Activated naive CD4-positive, alpha-beta T cell treated with anti-CD3 and anti-CD28 coated beads, Interleukin-2, amount 50 U/mL, for 24 hours (primary cell): ENCODE measurements around the gene NAT9.

Experiments
- H3K27ac Mint-ChIP-seq: one replicate; pipeline ENCODE4 v1.8.0; 2021; ENCODE audit warnings: mild to moderate bottlenecking, mixed read lengths
- H3K27me3 Mint-ChIP-seq: one replicate; pipeline ENCODE4 v1.8.0; 2021; ENCODE audit warnings: mixed read lengths
- H3K36me3 Mint-ChIP-seq: one replicate; pipeline ENCODE4 v1.8.0; 2021; ENCODE audit warnings: mixed read lengths
- H3K4me1 Mint-ChIP-seq: one replicate; pipeline ENCODE4 v1.8.0; 2021; ENCODE audit warnings: mixed read lengths
- H3K4me3 Mint-ChIP-seq: one replicate; pipeline ENCODE4 v1.8.0; 2021; ENCODE audit warnings: mild to moderate bottlenecking, mixed read lengths
- H3K9me3 Mint-ChIP-seq: one replicate; pipeline ENCODE4 v1.8.0; 2021; ENCODE audit warnings: mixed read lengths

NAT9 gene, protein sequence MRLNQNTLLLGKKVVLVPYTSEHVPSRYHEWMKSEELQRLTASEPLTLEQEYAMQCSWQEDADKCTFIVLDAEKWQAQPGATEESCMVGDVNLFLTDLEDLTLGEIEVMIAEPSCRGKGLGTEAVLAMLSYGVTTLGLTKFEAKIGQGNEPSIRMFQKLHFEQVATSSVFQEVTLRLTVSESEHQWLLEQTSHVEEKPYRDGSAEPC

DNA sequence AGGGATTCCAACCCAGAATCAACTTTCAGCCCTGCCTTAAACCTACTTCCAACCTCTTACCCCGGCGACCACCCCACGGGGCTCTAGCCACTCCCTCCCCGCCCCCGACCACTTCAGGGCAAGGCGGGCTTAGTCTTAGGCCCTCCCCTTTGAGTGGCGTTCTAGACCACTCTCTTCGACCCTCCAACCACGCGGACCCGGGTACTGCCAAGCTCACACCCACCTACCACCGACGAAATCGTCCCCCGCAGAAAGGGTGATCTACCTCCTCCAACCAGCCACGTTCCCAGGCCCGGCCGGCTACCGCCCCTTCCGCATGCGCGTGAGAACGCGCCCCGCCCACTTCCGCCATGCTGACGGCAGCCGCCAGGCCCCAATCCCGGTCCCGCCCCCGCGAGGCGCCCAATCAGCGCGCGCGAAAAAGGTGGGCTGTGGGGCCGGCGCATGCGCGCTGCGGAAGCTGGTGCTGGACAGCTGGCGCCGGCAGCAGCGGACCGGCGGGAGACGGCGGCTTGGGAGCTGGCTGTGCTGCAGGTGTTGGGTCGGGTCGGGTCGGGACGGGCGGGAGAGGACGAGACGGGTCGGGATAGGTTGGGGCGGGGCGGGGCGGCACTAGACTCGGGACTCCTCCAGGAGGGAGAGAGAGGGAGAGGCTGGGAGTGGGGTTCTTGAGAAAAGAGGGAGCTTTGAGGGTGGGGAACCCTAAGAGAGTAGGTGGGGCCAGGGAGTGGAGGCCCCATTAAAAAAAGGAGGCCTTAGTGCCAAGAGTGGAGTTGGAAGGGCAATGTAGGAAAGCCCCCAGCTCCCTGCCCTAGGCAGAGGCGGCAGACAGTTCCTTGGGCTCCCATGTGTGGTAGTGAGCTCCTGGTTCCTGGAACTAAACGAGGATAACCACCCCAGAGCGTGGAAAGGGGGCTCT lies at the start of gene NAT9:
NAT9 (minus strand) TSS at position 302 of the 919 bp plus-strand sequence. CDS start 647 bp downstream, outside the sequence.
- Mint-ChIP-seq H3K36me3 (peaks cover 8% of the 10 kb centered on the region), H3K27ac (peak within 1 kb of the TSS; percentile 99), H3K27me3 (no peaks in the 10 kb centered on the region), H3K4me1 (peaks cover 65% of the 10 kb centered on the region), H3K4me3 (peak within 1 kb of the TSS; percentile 99), H3K9me3 (no peaks in the 10 kb centered on the region)

- no peaks in the 10 kb centered on the region for H3K9me3 Mint-ChIP-seq
- H3K27ac Mint-ChIP-seq: no peak overlapping the region
- H3K4me1 Mint-ChIP-seq: no peaks in the 10 kb centered on the region
- peaks cover 6% of the 10 kb centered on the region for H3K36me3 Mint-ChIP-seq
- no peak overlapping the region for H3K4me3 Mint-ChIP-seq
- no peaks in the 10 kb centered on the region for H3K27me3 Mint-ChIP-seq
Observed at GRCh38 chr17:74824961-74825627, 48.9 kb upstream of the NAT9 start.

DNA sequence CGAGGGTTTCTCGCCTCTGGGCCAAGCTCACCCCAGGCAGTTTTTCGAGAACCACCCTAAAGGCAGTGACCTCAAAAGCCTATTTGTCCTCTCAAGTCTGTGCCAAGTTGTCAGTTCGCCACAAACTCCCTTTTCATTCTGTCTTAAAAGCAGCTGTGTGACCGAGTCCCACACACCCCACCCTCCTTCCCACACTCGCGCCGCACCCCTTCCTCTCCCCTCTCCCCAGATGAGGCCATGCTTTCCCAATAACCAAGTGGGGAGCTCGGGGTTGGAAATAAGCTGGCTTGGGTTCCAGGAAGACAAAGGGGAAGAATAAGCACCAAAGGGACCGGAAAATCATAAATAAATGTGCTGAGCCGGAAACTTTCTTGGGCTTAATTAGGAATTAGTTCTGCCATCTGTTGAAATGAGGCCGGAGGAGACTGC lies 46.8 kb upstream of the NAT9 start:
- no peaks in the 10 kb centered on the region for H3K4me1 Mint-ChIP-seq
- peaks cover 9% of the 10 kb centered on the region for H3K36me3 Mint-ChIP-seq
- H3K9me3 Mint-ChIP-seq: no peaks in the 10 kb centered on the region
- H3K4me3 Mint-ChIP-seq: no peak overlapping the region
- no peaks in the 10 kb centered on the region for H3K27me3 Mint-ChIP-seq
- H3K27ac Mint-ChIP-seq: no peak overlapping the region

DNA sequence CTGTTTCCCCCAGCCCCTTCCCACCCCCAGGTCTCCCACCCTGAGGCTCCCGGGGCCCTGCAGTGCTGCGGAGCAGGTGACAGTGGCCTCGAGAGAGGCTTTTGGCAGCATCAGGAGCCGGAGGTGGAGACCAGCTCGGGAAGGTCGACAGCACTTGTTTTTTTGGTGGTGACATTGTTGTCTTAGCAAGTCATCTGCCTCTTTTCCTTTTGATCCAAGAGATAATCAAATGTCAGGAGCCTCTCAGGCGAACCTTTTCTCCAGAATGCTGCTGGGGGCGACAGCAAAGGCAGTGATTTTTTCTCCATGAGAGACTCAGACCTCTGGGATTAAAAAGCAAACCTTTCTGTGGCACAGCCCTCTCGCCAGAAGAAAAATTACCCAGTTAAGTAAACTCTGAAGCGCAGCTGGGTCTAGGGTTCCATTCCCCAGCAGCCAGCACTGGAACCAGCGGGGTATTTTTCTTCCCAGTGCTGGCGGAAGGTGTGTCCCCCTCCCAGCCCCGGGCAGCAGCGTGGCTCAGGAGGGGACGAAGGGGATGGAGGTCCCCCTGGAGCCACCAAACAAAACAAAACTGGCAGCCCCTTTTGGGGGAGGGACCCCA lies 46.3 kb upstream of the NAT9 start:
- peaks cover 9% of the 10 kb centered on the region for H3K36me3 Mint-ChIP-seq

GRCh38 chr17:74821655-74822334 lies 45.6 kb upstream of the NAT9 start:
- Mint-ChIP-seq H3K4me3 (no peak overlapping the region), H3K4me1 (no peaks in the 10 kb centered on the region), H3K27me3 (no peaks in the 10 kb centered on the region), H3K36me3 (peaks cover 9% of the 10 kb centered on the region), H3K27ac (no peak overlapping the region), H3K9me3 (no peaks in the 10 kb centered on the region)

More for the DNA sequence above, 46.3 kb upstream of the NAT9 start:
- H3K27me3 Mint-ChIP-seq: no peaks in the 10 kb centered on the region
- H3K27ac Mint-ChIP-seq: no peak overlapping the region
- H3K4me3 Mint-ChIP-seq: no peak overlapping the region
- H3K4me1 Mint-ChIP-seq: no peaks in the 10 kb centered on the region
- H3K9me3 Mint-ChIP-seq: no peaks in the 10 kb centered on the region

DNA sequence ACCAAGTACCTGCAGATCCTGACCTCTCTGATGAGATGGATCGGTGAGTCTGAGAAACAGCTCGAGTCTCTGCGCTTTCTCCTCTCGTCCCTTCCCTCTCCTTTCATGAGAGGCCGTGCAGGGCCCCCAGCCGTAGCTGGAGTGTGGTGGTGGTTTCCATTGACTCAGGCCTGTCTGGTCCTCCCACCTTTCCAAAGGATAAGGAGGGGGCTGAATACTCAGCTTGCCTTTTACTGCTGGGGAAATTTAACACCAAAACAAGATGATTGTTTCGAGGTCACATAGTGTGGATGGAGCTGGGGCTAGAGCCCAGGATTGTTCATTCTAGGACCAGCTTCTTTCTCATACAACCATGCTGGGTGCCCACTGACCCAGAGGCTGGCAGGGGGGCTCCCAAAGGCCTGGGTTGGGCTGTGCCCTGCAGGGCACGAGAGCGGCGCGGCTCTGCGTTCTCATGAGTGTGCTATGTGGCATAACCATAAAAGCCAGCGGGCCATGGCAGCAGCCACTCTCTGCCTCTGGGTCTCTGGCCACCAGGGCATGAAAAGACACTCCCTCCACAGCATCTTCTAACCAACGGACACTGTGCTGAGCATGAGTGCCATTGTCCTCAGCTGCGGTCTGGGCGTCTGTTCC lies 43.8 kb upstream of the NAT9 start:
- Mint-ChIP-seq H3K27ac (no peak overlapping the region), H3K36me3 (peaks cover 9% of the 10 kb centered on the region), H3K27me3 (no peaks in the 10 kb centered on the region), H3K4me3 (no peak overlapping the region), H3K9me3 (no peaks in the 10 kb centered on the region), H3K4me1 (no peaks in the 10 kb centered on the region)

GRCh38 chr17:74818291-74818938 lies 42.3 kb upstream of the NAT9 start:
- Mint-ChIP-seq H3K4me1 (no peaks in the 10 kb centered on the region), H3K9me3 (no peaks in the 10 kb centered on the region), H3K4me3 (no peak overlapping the region), H3K27ac (no peak overlapping the region), H3K36me3 (peaks cover 7% of the 10 kb centered on the region), H3K27me3 (no peaks in the 10 kb centered on the region)

- Mint-ChIP-seq H3K36me3 (peaks cover 8% of the 10 kb centered on the region), H3K9me3 (no peaks in the 10 kb centered on the region), H3K4me1 (no peaks in the 10 kb centered on the region), H3K4me3 (no peak overlapping the region), H3K27me3 (no peaks in the 10 kb centered on the region), H3K27ac (no peak overlapping the region)
Observed at GRCh38 chr17:74816905-74817620, 40.9 kb upstream of the NAT9 start.

DNA sequence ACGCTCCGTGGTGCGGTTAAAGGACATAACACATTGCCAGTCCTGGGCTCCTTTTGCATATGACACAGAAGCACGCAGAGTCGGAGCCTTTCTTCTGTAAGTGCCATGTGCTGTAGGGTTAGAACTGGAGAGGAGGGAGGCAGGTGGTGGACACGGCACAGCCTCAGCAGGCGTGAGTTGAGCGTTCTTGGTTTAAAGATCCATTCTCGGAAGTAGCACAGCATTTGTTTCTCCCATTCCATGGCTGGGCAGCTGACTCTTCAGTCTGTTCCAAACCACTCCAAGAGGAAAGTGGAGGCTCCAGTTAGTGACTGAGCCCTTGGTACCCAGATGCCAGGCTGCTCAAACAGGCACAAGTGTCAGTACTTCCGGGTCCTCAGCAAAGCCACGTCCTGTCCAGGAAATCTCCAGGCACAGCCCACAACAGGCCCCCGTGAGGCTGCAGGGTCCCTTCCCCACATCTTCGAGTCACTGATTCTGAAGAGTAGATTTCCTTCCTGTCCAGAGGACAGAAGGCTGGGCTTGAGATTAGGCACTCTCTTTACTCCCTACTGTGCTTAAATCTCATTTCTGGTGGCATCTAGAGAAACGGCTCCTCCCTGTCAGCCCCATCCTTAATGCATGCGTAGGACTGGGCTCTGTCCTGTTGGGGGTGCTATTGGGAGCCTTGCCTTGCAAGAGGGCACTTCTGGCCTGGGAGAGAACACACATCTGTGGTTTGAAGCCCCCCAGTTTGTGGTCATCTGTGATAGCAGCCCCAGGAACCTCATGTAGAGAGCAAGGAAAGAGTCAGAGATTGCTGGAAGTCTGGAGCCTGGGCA lies 39.6 kb upstream of the NAT9 start:
- Mint-ChIP-seq H3K27me3 (no peaks in the 10 kb centered on the region), H3K9me3 (no peaks in the 10 kb centered on the region), H3K36me3 (peaks cover 7% of the 10 kb centered on the region), H3K4me3 (no peak overlapping the region), H3K27ac (peak overlapping the region; percentile 55), H3K4me1 (no peaks in the 10 kb centered on the region)

DNA sequence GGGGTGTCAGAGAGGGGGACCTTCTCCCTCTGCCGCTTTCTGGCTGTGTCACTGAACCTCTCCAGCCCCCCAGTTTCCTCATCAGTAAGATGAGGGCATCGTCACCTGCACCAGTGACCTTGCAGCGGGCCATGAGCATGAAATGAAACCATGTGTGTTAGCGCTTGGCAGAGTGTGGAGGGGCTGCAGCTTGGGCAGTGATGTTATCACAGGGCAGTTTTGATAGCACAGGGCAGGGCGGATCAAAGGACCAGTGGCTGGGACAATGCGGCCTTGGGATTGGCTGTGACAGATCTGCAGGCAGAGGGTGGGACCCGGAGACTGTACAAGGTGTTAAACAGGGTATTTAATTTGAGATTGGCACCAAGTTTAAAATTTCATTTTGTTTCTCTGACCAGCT lies 38.9 kb upstream of the NAT9 start:
- Mint-ChIP-seq H3K27ac (no peak overlapping the region), H3K4me1 (no peaks in the 10 kb centered on the region), H3K27me3 (no peaks in the 10 kb centered on the region), H3K9me3 (no peaks in the 10 kb centered on the region), H3K36me3 (peaks cover 5% of the 10 kb centered on the region), H3K4me3 (no peak overlapping the region)

DNA sequence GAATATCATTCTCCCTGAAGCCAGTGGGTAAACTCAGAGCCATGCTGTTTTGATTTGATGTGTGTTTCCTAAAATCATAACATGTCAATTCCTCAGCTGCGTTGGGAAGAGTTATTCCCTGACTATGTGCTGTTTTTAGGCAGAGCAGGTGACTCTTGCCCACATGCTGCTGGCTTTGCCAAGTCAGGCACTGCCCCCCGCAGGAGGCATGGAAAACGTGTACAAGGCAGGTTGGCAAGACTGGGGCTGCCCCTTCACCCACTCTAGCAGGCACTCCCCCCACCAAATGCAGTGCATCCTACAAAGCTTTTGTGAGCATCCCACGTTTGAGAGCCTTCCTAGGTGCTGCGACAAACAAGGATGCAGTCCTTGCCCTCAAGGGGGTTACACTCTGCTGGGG lies 38.3 kb upstream of the NAT9 start:
- H3K36me3 Mint-ChIP-seq: peaks cover 7% of the 10 kb centered on the region
- H3K4me1 Mint-ChIP-seq: no peaks in the 10 kb centered on the region
- H3K27ac Mint-ChIP-seq: no peak overlapping the region
- H3K27me3 Mint-ChIP-seq: no peaks in the 10 kb centered on the region
- no peaks in the 10 kb centered on the region for H3K9me3 Mint-ChIP-seq
- no peak overlapping the region for H3K4me3 Mint-ChIP-seq

DNA sequence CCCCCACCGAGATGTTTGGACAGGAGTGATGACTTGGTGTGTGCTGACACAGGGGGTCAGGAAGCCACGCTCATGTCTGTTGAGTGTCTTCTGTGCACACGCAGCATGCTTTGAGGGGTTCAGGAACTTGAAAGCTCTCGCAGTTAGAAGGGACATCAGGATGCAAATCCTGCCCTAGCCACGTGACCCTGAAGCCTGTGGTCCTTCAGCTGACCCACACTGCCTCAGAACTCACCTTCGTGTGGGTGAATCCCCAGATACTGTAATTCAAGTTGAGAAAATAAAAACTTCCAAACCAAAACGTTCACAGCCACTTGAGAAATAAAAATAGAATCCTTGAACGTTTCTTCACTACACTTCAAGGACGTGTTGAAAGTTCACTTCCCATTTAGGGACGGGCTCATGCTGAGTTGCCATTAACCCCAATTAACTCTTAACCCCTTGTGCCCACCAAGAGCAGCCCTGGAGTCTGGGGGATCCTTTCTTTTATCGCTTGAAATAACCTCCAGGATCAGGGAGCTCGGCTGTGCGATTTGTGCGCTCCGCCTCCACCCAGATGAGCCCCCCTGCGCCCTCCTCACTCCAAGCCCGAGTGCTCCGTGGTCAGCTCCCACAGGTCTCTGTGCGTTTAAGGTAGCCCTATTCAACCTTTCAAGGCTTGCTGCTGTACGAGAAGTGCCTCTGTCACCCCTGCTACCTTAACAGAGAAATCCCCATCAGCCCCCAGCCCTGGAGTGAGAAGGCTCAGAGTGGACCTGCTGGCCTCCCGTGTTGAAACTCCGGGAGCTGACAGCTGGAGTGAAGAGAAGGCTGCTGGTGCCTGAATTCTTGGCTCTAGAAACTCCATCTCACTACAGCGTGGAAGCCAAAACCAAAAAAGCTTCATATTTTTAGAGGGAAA lies 36.2 kb upstream of the NAT9 start:
- Mint-ChIP-seq H3K27me3 (no peaks in the 10 kb centered on the region), H3K4me1 (no peaks in the 10 kb centered on the region), H3K4me3 (no peak overlapping the region), H3K9me3 (no peaks in the 10 kb centered on the region), H3K36me3 (peaks cover 7% of the 10 kb centered on the region), H3K27ac (no peak overlapping the region)
